HG02571 (cell line): ENCODE results near the gene ZNF804A.
"Not testable (repeated sequence)": the region's sequence is repeated elsewhere in the genome, so short reads cannot be mapped to it uniquely, and the experiment has no call there.

ENCODE experiments used
- ATAC-seq: cut with Tn5 transposase; IDR thresholded peaks from one replicate; pipeline ENCODE4 v1.9.1; 2021; ENCODE audit warnings: mild to moderate bottlenecking, moderate library complexity; ENCODE audit not compliant: unreplicated experiment

ZNF804A gene

GRCh38 chr2:184799379-184799778, 201.1 kb downstream of the ZNF804A start:
- ATAC-seq, result no peak

GRCh38 chr2:184814421-184814820, 216.1 kb downstream of the ZNF804A start:
- ATAC-seq, result no peak

- ATAC-seq, result no peak
Observed at GRCh38 chr2:184815824-184816223, 217.5 kb downstream of the ZNF804A start.

GRCh38 chr2:184824597-184824996, 226.3 kb downstream of the ZNF804A start:
- no peak for ATAC-seq

DNA sequence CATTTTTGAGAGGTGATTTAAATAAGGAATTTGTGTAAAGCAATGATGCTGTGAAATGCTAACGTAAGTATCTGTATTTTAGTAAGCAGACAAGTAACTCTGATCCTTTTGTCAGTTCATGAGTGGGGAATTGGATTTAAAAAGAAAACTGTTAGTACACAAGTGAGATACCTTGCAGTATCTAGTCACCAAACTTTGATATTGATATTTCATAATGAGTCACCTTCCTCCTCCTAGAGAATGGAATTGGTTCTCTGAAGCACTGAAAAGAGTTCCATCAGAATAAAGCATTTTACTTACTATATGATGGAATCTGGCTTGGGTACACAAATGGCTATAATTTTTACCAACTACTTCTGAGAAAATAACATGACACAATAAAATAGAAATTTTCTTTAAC, 232.2 kb downstream of the ZNF804A start:
- ATAC-seq, result no peak

- no peak for ATAC-seq
Observed at GRCh38 chr2:184834699-184835397, 236.5 kb downstream of the ZNF804A start.

- ATAC-seq, result no peak
Observed at GRCh38 chr2:184835398-184835715, 237.0 kb downstream of the ZNF804A start.

DNA sequence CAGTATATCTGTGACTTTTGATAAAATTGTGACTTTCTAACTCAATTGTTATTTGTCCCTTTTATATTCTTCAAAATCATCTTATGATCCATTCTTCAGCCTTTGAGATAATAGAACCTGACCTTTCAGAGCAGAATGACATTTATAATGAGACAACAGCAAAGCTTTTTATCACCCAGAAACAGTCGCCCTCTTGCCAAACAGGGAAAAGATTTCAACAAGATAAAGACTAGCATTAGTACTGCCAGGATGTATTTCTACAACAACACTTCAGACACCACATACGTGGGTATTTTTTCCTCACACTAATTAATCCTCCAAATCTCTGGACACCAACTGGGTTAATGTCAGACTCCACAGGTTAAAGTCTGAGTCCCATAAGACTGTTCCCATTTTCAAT, 249.0 kb downstream of the ZNF804A start:
- ATAC-seq, result no peak

DNA sequence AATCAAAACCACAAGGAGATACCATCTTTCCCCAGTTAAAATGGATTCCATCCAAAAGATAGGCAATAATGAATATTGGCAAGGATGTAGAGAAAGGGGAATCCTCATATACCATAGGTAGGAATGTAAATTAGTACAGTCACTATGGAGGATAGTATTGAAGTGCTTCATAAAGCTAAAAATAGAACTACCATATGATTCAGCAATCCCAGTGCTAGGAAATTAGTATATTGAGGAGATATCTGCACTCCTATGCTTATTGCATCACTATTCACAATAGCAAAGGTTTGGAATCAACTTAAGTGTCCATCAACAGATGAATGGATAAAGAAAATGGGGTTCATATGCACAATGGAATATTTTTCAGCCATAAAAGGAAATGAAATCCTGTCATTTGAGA, 251.2 kb downstream of the ZNF804A start:
- ATAC-seq, result no peak

DNA sequence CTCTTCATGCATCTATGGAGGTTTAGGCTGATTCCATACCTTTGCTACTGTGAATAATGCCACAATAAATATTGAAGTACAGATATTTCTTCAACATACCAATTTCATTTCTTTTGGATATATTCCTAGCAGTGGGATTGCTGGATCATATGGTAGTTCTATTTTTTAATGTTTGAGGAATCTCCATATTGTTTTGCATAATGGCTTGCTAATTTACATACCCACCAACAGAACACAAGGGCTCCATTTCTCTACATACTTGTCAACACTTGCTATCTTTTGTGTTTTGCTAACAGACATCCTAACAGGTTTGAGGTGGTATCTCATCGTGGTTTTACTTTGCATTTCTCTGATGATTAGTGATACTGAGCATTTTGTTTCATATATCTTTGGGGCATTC, 253.2 kb downstream of the ZNF804A start:
- no peak for ATAC-seq

GRCh38 chr2:184859187-184859586, 260.9 kb downstream of the ZNF804A start:
- ATAC-seq, result no peak

GRCh38 chr2:184860744-184861143, 262.4 kb downstream of the ZNF804A start:
- no peak for ATAC-seq

- no peak for ATAC-seq
Observed at GRCh38 chr2:184875212-184875611, 276.9 kb downstream of the ZNF804A start.

DNA sequence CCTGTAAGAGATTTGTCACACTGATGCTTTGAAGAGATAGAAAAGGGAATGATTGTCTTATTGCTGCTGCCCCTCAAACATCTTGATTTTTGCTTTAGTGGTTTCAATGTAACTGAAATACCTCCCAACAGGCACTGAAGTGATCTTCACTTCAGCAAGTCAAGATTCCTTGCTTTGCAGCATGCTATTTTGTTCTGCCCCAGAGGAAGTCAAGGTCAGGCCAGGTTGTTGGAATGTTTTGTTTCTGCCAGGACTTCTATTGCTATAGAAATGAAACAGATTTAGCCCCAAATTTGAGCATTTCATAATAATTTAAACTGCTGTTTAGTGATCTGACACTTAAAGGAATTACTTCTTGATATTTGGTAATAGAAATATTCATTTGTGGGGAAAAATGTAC, 277.6 kb downstream of the ZNF804A start:
- ATAC-seq, result no peak

DNA sequence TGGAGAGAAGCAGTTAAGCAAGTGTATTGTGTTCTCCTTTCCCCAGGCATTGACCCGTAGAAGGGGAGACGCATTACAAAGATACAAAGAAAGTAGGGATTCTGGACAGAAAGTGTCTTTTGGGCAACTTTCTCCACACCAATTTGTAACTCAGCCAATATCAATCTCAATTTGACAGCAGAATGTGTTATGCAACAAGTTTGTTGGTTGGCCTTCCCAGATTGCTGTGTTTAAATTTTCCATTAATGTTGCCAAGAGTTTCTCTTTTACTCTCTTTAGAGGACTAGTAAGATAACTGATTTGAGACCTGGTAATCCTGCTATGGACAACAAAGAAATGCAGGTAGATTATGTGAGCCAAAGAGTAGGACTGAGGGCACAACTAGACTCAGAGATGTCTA, 279.6 kb downstream of the ZNF804A start:
- ATAC-seq, result no peak

GRCh38 chr2:184879671-184880070, 281.3 kb downstream of the ZNF804A start:
- ATAC-seq, result no peak

DNA sequence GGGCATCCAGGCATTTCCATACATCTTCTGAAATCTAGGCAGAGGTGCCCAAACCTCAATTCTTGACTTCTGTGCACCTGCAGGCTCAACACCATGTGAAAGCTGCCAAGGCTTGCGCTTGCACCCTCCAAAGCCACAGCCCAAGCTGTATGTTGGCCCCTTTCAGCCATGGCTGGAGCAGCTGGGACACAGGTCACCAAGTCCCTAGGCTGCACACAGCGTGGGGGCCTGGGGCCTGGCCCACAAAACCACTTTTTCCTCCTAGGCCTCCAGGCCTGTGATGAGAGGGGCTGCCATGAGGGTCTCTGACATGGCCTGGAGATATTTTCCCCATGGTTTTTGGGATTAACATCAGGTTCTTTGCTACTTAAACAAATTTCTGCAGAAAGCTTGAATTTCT, 288.3 kb downstream of the ZNF804A start:
- ATAC-seq, result not testable (repeated sequence)

DNA sequence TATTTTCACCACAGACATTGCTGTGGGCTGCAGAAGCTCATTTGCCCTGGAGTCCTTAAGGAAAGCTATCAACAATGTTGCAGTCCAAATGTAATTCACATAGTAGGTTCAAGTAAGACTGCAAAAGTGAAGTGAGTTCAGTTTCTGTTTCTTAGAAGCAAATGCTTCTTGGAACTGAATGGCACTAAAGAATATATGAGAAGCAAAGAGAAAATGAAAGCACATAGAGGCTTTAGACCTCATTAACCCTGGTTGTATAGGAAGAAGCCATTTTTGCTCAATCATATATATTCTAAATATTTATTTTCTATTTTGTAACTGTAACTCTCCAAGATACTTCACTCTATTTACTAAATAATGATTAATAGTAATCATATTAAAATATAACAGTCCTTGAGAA, 292.0 kb downstream of the ZNF804A start:
- ATAC-seq, result no peak

DNA sequence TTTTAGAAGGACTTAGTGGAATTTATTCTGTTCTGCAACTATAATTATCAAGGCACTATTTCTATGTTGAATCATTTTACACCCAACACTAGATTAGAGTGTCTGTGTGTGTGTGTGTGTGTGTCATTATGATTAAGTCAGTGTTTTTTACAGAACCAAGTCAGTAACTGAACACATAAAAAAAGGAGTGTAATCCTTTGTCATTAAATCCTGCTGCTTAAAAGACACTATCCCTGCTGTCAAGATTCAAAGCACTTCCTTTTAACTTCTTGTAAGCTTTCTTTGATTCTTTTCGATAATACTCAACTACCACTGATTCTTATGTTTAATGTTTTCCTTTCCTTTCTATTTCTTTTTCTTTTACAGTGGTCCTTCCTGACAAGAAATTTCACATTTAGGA, 306.7 kb downstream of the ZNF804A start:
- ATAC-seq, result no peak

DNA sequence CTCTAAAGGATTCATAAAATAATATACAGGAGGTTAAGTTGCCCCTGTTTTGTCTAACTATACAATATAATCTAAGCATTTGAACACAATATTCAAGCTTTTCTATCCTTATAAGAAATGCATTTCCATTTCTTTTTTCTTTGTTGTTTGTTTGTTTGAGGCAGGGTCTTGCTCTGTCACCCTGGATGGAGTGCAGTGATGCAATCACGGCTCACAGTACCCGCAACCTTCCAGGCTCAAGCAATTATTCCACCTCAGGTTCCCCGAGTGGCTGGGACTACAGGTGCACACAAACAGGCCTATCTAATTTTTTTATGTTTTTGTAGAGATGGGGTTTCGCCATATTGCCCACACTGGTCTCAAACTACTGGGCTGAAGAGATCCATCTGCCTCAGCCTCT, 307.8 kb downstream of the ZNF804A start:
- ATAC-seq, result no peak

- no peak for ATAC-seq
Observed at GRCh38 chr2:184906709-184907108, 308.4 kb downstream of the ZNF804A start.

- no peak for ATAC-seq
Observed at GRCh38 chr2:184908966-184909365, 310.6 kb downstream of the ZNF804A start.

DNA sequence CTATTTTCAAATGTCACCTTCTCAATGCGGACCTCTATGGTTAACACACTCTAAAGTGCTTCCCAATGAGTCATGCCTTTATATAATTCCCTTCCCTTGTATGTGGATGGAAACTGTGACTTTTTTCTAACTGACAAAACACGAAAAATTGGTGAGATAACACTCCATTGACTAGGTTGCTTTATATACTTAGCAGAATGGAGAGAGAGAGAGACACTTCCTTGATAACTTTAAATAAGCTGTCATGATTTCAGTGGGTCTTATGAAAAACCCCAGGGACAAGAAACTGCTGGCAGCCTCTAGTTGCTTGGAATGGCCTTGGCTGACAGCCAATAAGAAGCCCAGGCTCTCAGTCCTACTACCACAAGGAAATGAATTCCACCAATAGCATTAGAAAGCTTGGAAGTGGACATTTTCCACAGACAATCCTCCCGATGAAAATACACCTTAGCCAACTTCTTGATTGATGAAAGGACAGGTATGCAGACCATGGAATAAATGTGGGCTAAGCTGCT, 322.2 kb downstream of the ZNF804A start:
- ATAC-seq, result no peak
